Measurements from ENCODE around the gene PPP1R11.
"Not testable (repeated sequence)": the region's sequence is repeated elsewhere in the genome, so short reads cannot be mapped to it uniquely, and the experiment has no call there.

Gene PPP1R11

GRCh38 chr6:30066577-30067459 is at the start of gene PPP1R11:
PPP1R11 (plus strand) TSS chr6:30067198; CDS start chr6:30067411, 213 bp downstream.
- DNase-seq: peak; percentile 100

- no peak for DNase-seq
Observed at GRCh38 chr6:30019819-30020218, 47.2 kb upstream of the PPP1R11 start.

GRCh38 chr6:30020626-30021025 is 46.4 kb upstream of the PPP1R11 start:
- DNase-seq: no peak

- no peak for DNase-seq
Observed at GRCh38 chr6:30022189-30022588, 44.8 kb upstream of the PPP1R11 start.

GRCh38 chr6:30022712-30023111 is 44.3 kb upstream of the PPP1R11 start:
- not testable (repeated sequence) for DNase-seq

GRCh38 chr6:30025186-30025585 is 41.8 kb upstream of the PPP1R11 start:
- no peak for DNase-seq

- DNase-seq: no peak
Observed at GRCh38 chr6:30029588-30029987, 37.4 kb upstream of the PPP1R11 start.

- DNase-seq: no peak
Observed at GRCh38 chr6:30031381-30031780, 35.6 kb upstream of the PPP1R11 start.

- DNase-seq: peak; percentile 33
Observed at GRCh38 chr6:30033440-30033839, 33.6 kb upstream of the PPP1R11 start.

- DNase-seq: no peak
Observed at GRCh38 chr6:30035784-30036183, 31.2 kb upstream of the PPP1R11 start.

GRCh38 chr6:30037182-30037788 is 29.7 kb upstream of the PPP1R11 start:
- no peak for DNase-seq

GRCh38 chr6:30041221-30041620 is 25.8 kb upstream of the PPP1R11 start:
- no peak for DNase-seq

- DNase-seq: no peak
Observed at GRCh38 chr6:30041821-30042220, 25.2 kb upstream of the PPP1R11 start.

- DNase-seq: no peak
Observed at GRCh38 chr6:30042476-30042875, 24.5 kb upstream of the PPP1R11 start.

- DNase-seq: no peak
Observed at GRCh38 chr6:30042914-30043313, 24.1 kb upstream of the PPP1R11 start.

- DNase-seq: no peak
Observed at GRCh38 chr6:30043744-30044143, 23.3 kb upstream of the PPP1R11 start.

- DNase-seq: no peak
Observed at GRCh38 chr6:30044630-30045029, 22.4 kb upstream of the PPP1R11 start.

GRCh38 chr6:30047220-30047619 is 19.8 kb upstream of the PPP1R11 start:
- DNase-seq: no peak

GRCh38 chr6:30053682-30054081 is 13.3 kb upstream of the PPP1R11 start:
- DNase-seq: no peak

- no peak for DNase-seq
Observed at GRCh38 chr6:30055513-30055912, 11.5 kb upstream of the PPP1R11 start.

- DNase-seq: peak; percentile 50
Observed at GRCh38 chr6:30060606-30061091, 6.3 kb upstream of the PPP1R11 start.

GRCh38 chr6:30061092-30061857 is 5.7 kb upstream of the PPP1R11 start, which contains the start of gene POLR1H:
POLR1H (plus strand) TSS chr6:30061265; CDS start chr6:30061525, 260 bp downstream.
- peak; percentile 92 for DNase-seq

GRCh38 chr6:30061858-30062458 is 5.0 kb upstream of the PPP1R11 start:
- DNase-seq: no peak
